Subcutaneous abdominal adipose tissue (tissue), 5 donors: ENCODE results near the gene GJD4.

Source experiments
- H3K27ac ChIP-seq: one replicate; pipeline ENCODE4 v1.7.0; 2013; ENCODE audit warnings: low read depth, mild to moderate bottlenecking, inconsistent platforms, low read length, moderate library complexity
- H3K27me3 ChIP-seq, 5 donors: one replicate each; pipeline ENCODE4 v1.7.0; 2013; ENCODE audit warnings: low read length in 5 of 5, inconsistent platforms in 1 of 5; ENCODE audit not compliant: control insufficient read depth in 5 of 5, insufficient read depth in 4 of 5
- H3K36me3 ChIP-seq, 5 donors: one replicate each; pipeline ENCODE4 v1.7.0; 2013; ENCODE audit warnings: low read length in 5 of 5; ENCODE audit not compliant: control insufficient read depth in 5 of 5, insufficient read depth in 5 of 5
- H3K4me1 ChIP-seq, 5 donors: one replicate each; pipeline ENCODE4 v1.7.0; 2013; ENCODE audit warnings: low read length in 5 of 5, mild to moderate bottlenecking in 3 of 5, moderate library complexity in 1 of 5; ENCODE audit not compliant: control insufficient read depth in 5 of 5, insufficient read depth in 5 of 5
- H3K4me3 ChIP-seq, 5 donors: one replicate each; pipeline ENCODE4 v1.7.0; 2013; ENCODE audit warnings: low read length in 5 of 5, low read depth in 1 of 5
- H3K9ac ChIP-seq, 5 donors: one replicate each; pipeline ENCODE4 v1.7.0; 2013; ENCODE audit warnings: low read length in 5 of 5, mild to moderate bottlenecking in 4 of 5, moderate library complexity in 3 of 5
- H3K9me3 ChIP-seq, 5 donors: one replicate each; pipeline ENCODE4 v1.7.0; 2013; ENCODE audit warnings: low read length in 5 of 5; ENCODE audit not compliant: control insufficient read depth in 5 of 5
- donor health status: healthy.
- donor health status: healthy.
- donor health status: healthy.
- donor health status: healthy.
- donor health status: healthy.

GJD4 gene

GRCh38 chr10:35577926-35578617, 27.1 kb upstream of the GJD4 start:
- Histone ChIP-seq H3K27me3 (no peaks in the 10 kb centered on the region), H3K27ac (no peak overlapping the region), H3K36me3 (peaks cover 0 to 23% (median 11%) of the 10 kb centered on the region in 5 donors), H3K9ac (no peak overlapping the region), H3K4me1 (peaks cover 0 to 10% (median 0%) of the 10 kb centered on the region in 5 donors), H3K4me3 (no peak overlapping the region), H3K9me3 (no peaks in the 10 kb centered on the region)

GRCh38 chr10:35578618-35578956, 26.6 kb upstream of the GJD4 start:
- H3K27me3 ChIP-seq: no peaks in the 10 kb centered on the region
- no peaks in the 10 kb centered on the region for H3K9me3 ChIP-seq
- peaks cover 0 to 18% (median 9%) of the 10 kb centered on the region in 5 donors for H3K36me3 ChIP-seq
- no peak overlapping the region for H3K9ac ChIP-seq
- H3K4me3 ChIP-seq: no peak overlapping the region
- H3K27ac ChIP-seq: no peak overlapping the region
- H3K4me1 ChIP-seq: peaks cover 0 to 10% (median 0%) of the 10 kb centered on the region in 5 donors

DNA sequence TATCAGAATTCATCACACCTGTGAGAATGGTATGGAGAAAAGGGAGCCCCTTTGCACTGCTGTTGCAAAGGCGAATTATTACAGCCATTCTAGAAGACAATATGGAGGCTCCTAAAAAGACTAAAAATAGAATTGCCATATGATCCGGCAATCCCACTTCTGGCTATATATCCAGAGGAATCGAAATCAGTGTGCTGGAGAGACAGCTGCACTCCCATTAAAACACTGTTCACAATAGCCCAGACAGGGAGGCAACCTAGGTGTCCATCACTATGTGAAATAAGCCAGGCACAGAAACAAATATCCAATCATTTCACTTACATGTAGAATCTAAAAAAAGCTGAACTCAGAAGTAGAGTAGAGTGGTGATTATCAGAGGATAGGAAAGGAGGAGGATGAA, 26.0 kb upstream of the GJD4 start:
- Histone ChIP-seq H3K27me3 (no peaks in the 10 kb centered on the region), H3K9ac (no peak overlapping the region), H3K4me1 (peaks cover 0 to 10% (median 0%) of the 10 kb centered on the region in 5 donors), H3K9me3 (no peaks in the 10 kb centered on the region), H3K36me3 (peaks cover 0 to 14% (median 7%) of the 10 kb centered on the region in 5 donors), H3K4me3 (no peak overlapping the region), H3K27ac (no peak overlapping the region)

DNA sequence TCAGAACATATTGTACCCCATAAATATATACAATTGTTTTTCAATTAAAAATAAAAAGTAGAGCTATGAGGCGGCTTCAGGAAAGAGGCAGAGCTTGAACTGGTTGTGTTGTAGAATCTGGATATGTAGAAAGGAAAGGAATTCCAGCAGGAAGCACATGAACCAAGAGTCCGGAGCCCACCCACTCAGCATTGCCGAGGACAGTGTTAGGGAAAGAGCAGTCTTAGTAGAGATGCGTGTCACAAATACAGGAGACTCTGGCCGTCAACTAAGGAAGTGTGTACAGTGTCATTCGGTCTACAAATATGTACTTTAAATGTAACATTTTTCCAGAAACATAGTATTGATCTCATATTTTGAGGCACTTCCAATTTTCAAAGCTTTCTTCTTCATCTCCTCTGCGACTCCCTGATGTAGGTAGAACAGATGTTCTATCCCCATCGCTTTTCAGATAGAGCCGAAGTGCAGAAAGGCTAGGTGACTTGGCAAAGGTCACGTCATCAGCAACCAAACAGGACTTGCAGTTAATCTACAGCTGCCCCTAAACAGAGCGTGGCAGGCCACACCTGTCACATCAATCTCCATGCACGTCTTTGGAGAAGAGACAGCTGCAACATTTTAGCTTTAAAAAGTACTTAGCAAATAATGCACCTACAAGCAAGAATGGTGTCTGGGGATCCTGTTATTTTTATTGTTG, 25.3 kb upstream of the GJD4 start:
- peaks cover 0 to 8% (median 7%) of the 10 kb centered on the region in 5 donors for H3K36me3 ChIP-seq
- H3K27me3 ChIP-seq: peaks cover 0 to 2% (median 0%) of the 10 kb centered on the region in 5 donors
- H3K9ac ChIP-seq: no peak overlapping the region
- peaks cover 0 to 10% (median 0%) of the 10 kb centered on the region in 5 donors for H3K4me1 ChIP-seq
- no peak overlapping the region for H3K27ac ChIP-seq
- H3K4me3 ChIP-seq: no peak overlapping the region
- no peaks in the 10 kb centered on the region for H3K9me3 ChIP-seq

DNA sequence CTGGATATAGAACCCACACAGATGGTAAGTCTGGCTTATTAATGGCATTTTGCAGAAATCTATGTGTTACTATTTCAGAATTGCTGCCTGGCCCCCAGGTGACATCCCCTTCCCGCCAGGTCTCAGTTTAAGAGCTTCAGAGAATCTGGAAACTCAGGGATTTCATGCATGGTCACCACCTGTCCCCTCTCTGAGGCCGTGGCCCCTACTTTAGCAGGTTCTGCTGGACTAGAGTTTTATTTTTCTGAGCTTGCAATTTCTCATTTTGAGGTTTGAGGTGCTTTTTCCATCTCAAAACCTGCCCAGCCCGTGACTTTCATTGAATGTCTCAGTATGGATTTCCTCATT, 24.7 kb upstream of the GJD4 start:
- Histone ChIP-seq H3K4me3 (no peak overlapping the region), H3K9me3 (no peaks in the 10 kb centered on the region), H3K9ac (no peak overlapping the region), H3K27ac (no peak overlapping the region), H3K27me3 (peaks cover 0 to 2% (median 0%) of the 10 kb centered on the region in 5 donors), H3K36me3 (peaks cover 0 to 6% (median 3%) of the 10 kb centered on the region in 5 donors), H3K4me1 (peaks cover 0 to 10% (median 0%) of the 10 kb centered on the region in 5 donors)

DNA sequence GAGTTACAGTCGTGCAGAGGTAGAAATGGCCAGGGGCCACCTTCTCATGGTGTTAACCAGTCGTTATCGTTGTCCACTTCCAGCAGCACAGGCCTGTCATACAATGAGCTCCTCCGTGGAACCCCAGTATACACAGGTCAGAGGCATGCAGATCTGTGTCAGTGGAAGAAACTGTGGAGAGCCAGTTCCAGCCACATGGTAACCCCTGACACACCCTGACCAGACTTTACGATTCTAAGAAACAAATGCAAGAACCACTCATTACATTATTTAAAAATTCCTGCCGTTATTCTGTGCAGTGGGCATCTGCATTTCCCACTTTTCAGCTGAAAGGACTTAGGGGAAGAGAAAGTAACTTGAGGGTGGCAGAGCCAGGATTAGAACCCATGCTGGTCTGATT, 23.5 kb upstream of the GJD4 start:
- H3K4me1 ChIP-seq: peaks cover 0 to 10% (median 0%) of the 10 kb centered on the region in 5 donors
- no peak overlapping the region for H3K27ac ChIP-seq
- no peak overlapping the region for H3K9ac ChIP-seq
- H3K36me3 ChIP-seq: no peaks in the 10 kb centered on the region
- no peak overlapping the region for H3K4me3 ChIP-seq
- no peaks in the 10 kb centered on the region for H3K9me3 ChIP-seq
- peaks cover 0 to 7% (median 0%) of the 10 kb centered on the region in 5 donors for H3K27me3 ChIP-seq

DNA sequence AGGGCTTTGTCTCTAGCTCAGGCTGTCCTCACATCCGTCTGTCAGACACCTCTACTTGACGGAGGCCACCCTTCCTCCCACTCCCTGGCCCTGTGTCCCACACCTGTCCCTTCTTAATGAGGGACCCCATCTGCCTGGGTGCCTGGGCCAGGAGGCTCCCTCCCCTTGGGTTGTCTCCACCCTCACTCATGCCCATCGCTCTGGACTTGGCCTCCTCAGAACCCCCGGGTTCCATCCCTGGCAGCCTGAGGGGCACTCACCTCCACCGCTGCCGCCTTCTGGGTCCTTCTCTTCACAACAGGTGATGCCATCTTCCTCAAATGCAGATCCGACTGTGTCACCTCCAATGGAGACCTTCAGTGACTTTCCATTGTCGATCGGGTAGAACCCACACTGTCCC, 20.2 kb upstream of the GJD4 start:
- Histone ChIP-seq H3K4me3 (no peak overlapping the region), H3K9ac (no peak overlapping the region), H3K27me3 (peaks cover 0 to 10% (median 0%) of the 10 kb centered on the region in 5 donors), H3K9me3 (no peaks in the 10 kb centered on the region), H3K4me1 (no peaks in the 10 kb centered on the region), H3K27ac (no peak overlapping the region), H3K36me3 (no peaks in the 10 kb centered on the region)

DNA sequence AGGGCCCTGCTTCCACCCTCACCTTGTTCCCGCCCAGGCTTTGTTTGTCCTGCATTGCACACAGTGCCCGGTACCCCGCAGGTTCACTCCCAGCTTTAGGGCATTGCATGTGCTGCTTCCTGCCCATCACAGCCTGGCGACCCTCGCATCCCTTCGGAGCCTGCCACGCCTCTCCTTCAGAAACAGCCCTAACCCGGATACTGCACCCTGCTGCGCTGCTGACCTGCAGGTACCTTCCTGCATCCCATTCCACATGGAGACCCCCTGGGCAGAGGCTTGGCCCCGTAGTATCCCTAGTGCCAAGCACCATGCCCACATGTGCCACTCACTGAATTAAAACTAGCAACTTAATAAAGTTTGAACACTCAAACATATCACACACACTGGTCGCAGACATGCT, 19.8 kb upstream of the GJD4 start:
- no peaks in the 10 kb centered on the region for H3K36me3 ChIP-seq
- H3K27me3 ChIP-seq: peaks cover 0 to 10% (median 0%) of the 10 kb centered on the region in 5 donors
- H3K4me3 ChIP-seq: no peak overlapping the region
- no peak overlapping the region for H3K9ac ChIP-seq
- no peak overlapping the region for H3K27ac ChIP-seq
- no peaks in the 10 kb centered on the region for H3K9me3 ChIP-seq
- H3K4me1 ChIP-seq: no peaks in the 10 kb centered on the region

DNA sequence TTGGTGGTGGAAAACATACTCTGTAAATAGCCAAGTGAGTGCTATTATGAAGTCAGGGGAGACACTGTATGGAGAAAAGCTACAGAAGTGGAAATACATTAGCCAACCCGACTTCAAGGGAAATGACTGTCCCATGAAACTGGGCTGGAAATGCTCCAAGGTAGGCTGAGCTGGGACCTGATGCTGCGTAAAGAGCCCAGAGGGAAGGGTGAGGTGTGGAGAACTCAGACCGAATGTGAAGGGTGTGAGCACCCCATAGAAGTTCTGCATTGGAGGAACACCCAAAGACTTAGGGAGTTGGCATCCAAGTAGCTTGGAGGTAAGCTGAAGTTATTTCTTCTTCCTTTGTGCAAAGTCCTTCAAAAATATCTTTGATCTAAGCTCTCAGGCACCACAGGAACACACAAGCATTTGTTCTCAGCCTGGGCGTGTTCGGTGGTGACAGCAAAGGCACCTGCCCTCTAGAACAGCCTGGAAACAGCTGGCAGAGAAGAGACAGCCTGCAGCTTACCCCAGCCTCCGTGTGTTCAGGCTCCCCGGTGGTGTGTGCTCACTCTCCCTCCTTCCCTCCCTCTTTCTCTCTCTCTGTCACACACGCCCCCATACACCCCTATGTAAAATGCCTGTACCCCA, 19.1 kb upstream of the GJD4 start:
- Histone ChIP-seq H3K9ac (no peak overlapping the region), H3K9me3 (peaks cover 0 to 5% (median 0%) of the 10 kb centered on the region in 5 donors), H3K36me3 (no peaks in the 10 kb centered on the region), H3K27ac (no peak overlapping the region), H3K27me3 (peaks cover 0 to 10% (median 0%) of the 10 kb centered on the region in 5 donors), H3K4me1 (no peaks in the 10 kb centered on the region), H3K4me3 (no peak overlapping the region)

- Histone ChIP-seq H3K27me3 (peaks cover 0 to 10% (median 0%) of the 10 kb centered on the region in 5 donors), H3K9ac (no peak overlapping the region), H3K4me3 (no peak overlapping the region), H3K9me3 (peaks cover 0 to 9% (median 0%) of the 10 kb centered on the region in 5 donors), H3K36me3 (no peaks in the 10 kb centered on the region), H3K4me1 (no peaks in the 10 kb centered on the region), H3K27ac (no peak overlapping the region)
Measured at GRCh38 chr10:35588836-35589235, 16.3 kb upstream of the GJD4 start.
